ENCODE results near the gene EMC9. TPM values are rescaled to one million over a fixed set of nuclear protein-coding genes. Genes with fewer than 3 reads are reported as not detected.
A peak's percentile ranks its signal among the peaks of the same experiment; 100 is the strongest.

EMC9 gene
- total RNA-seq, 1 donor from 2014 or later: 19.1 TPM

- ATAC-seq: no peak
Observed at GRCh38 chr14:24130717-24131548, 10.5 kb downstream of the EMC9 start.

- ATAC-seq: no peak
Observed at GRCh38 chr14:24130380-24130716, 11.0 kb downstream of the EMC9 start, which contains the start of gene FITM1. Gene FITM1 (plus strand): TSS chr14:24130659. CDS start chr14:24131564, 905 bp downstream.

GRCh38 chr14:24129410-24129998 is 11.9 kb downstream of the EMC9 start:
- no peak for ATAC-seq

- no peak for ATAC-seq
Observed at GRCh38 chr14:24127673-24128072, 13.7 kb downstream of the EMC9 start.

GRCh38 chr14:24126939-24127338 is 14.5 kb downstream of the EMC9 start:
- ATAC-seq: no peak

- peak; percentile 20 for ATAC-seq
Observed at GRCh38 chr14:24123424-24124417, 17.7 kb downstream of the EMC9 start.

GRCh38 chr14:24122898-24123297 is 18.5 kb downstream of the EMC9 start:
- no peak for ATAC-seq

- ATAC-seq: no peak
Observed at GRCh38 chr14:24122416-24122815, 19.0 kb downstream of the EMC9 start.

- ATAC-seq: no peak
Observed at GRCh38 chr14:24121210-24121609, 20.2 kb downstream of the EMC9 start.

GRCh38 chr14:24119691-24120090 is 21.7 kb downstream of the EMC9 start:
- no peak for ATAC-seq

GRCh38 chr14:24117179-24117578 is 24.2 kb downstream of the EMC9 start:
- ATAC-seq: no peak

GRCh38 chr14:24116128-24116814 is 25.1 kb downstream of the EMC9 start:
- no peak for ATAC-seq

- no peak for ATAC-seq
Observed at GRCh38 chr14:24115422-24116127, 25.8 kb downstream of the EMC9 start.

- peak; percentile 96 for ATAC-seq
Observed at GRCh38 chr14:24114532-24115421, 26.6 kb downstream of the EMC9 start, which contains the start of the genes DCAF11 and NRL. Gene DCAF11 (plus strand): TSS chr14:24114777. CDS start chr14:24115595, 818 bp downstream. Gene NRL (minus strand): TSS chr14:24114949. CDS start chr14:24082848, 32,101 bp downstream.

- ATAC-seq: peak; percentile 59
Observed at GRCh38 chr14:24113801-24114531, 27.4 kb downstream of the EMC9 start.

- ATAC-seq: no peak
Observed at GRCh38 chr14:24113379-24113800, 28.0 kb downstream of the EMC9 start.

- ATAC-seq: no peak
Observed at GRCh38 chr14:24110523-24110922, 30.9 kb downstream of the EMC9 start.

- no peak for ATAC-seq
Observed at GRCh38 chr14:24110060-24110459, 31.3 kb downstream of the EMC9 start.

GRCh38 chr14:24108336-24108874 is 33.0 kb downstream of the EMC9 start:
- no peak for ATAC-seq
